GM18907 (cell line): Measurements from ENCODE around the gene ARHGAP26.

Source experiments
- ATAC-seq: cut with Tn5 transposase; IDR thresholded peaks from one replicate; pipeline ENCODE4 v1.9.1; 2021; ENCODE audit warnings: mild to moderate bottlenecking, moderate library complexity; ENCODE audit not compliant: unreplicated experiment

Gene ARHGAP26

DNA sequence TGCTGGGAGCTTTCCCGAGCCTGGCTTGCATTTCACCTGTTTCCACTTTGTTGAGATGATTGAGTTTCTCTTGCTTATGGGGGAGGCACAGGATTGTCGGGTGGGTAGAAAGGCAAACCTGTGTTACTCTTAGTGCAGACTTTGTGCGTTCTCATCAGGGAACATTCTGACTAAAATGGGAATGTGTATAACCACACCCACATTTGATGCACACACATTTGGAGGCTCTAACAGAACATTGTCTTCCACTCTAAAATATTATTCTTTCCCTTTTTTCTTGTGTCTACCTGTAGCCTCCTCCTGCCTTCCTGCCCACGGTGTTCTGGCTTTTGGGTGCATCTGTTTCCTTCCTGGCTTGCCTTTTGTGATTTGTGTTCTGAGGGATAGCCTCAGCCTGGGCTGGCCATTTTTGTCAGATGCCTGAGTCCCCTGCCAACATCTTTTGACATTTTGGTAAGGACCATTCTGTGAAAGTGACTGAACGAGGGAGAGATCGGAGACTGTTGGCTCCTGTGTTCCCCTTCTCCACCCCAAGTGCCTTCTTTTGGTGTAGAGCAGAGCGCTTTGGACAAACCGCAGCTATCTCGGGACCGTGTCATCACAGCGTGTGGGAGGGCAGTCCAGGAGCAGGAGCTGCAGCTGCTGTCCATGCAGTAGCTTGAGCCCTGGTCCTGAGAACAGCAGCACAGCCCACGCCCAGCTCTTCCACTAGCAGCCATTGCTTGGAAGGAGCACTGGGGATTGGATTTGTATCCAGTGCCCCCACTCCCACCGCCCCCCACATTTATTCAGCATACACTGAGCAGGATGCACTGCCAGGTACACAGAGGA, 101.4 kb downstream of the ARHGAP26 start:
- ATAC-seq, result no peak

DNA sequence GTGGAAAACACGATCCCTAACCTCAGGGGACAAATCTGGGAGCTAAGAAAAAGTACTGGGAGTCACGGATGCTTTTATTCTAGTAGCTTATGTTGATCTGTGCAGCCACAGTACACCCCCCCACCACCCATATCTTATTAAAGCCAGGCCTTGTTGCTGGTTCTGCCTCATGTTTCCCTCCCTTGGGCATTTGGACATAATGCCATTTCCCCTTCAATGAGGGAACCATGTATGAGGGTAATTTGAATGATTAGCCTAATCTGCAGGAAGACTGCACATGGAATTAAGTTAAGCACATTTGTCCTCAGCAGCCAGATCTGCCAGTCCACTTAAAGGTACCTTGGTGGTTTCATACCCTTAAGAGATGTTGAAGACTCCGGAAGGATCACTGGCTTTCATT, 102.0 kb downstream of the ARHGAP26 start:
- no peak for ATAC-seq

DNA sequence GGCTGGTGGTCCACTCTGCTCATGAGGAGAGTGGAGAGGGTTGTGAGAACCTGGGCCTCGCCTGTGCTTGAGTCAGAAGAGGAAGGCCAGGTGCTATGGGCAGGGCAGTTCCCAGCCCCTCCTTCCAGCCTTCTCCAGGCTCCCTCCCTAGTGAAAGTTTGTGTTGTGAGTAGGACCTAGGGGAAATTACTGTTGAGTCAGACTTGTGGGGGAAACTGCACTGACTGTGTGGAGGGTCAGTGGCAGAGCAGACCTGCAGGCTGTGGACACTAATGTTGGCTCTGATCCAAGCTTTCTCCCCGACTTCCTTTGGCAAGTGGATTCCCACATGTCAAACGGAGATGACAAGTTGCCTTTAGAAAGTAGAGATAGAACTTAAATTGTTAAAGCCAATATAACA, 102.6 kb downstream of the ARHGAP26 start:
- no peak for ATAC-seq

DNA sequence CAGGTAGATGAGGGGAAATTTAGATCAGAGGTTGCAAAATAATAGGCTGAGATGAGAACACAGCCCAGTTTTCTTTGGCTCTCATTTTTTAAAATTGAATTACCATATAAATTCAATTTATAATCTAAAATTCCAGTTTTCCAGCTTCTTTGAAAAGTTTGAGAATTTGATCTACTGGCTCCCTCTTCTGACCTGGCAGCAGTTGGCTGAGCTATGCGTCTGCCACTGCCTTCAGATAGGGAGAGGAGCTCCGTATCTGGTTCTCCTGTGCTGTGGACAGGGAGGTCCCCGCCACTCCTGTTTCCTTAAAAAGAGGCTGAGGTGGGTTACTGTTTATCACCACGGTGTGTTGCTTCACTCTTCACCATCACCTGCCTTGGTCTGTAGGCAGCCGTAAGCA, 103.7 kb downstream of the ARHGAP26 start:
- no peak for ATAC-seq

DNA sequence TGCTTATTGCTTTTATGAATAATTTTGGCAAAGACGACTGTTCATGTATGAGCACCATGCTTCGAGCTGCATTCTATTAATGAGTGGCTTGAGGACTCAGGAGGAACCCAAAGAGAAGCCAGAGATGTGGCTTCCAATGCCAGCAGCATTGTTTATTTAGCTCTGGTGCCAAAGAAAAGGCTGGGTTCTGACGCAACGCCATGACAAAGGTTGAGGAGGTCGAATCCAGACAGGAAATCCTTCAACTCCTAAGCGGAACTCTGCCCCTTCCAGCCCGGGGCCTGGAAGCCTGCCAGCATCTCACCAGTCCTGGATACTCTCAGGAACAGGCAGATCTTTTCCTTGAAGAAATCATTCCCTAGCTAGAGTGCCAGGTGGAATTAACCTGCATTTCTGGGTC, 104.4 kb downstream of the ARHGAP26 start:
- no peak for ATAC-seq

DNA sequence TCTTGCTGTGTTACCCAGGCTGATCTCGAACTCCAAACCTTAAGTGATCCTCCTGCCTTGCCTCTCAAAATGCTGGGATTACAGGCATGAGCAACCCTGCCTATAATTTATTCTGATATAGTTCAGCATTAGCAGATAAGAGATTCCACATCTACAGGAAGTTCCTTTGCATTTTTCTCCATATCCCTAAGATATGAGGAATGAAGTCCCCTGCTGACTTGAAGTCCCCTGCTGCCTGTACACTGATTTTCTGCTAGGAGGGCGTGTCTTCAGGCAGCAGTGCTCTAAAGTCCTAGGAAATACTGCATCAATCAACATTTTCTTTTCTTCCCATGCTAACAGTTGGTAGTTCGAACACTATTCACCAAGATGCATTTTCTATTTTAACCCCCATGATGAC, 105.8 kb downstream of the ARHGAP26 start:
- no peak for ATAC-seq

DNA sequence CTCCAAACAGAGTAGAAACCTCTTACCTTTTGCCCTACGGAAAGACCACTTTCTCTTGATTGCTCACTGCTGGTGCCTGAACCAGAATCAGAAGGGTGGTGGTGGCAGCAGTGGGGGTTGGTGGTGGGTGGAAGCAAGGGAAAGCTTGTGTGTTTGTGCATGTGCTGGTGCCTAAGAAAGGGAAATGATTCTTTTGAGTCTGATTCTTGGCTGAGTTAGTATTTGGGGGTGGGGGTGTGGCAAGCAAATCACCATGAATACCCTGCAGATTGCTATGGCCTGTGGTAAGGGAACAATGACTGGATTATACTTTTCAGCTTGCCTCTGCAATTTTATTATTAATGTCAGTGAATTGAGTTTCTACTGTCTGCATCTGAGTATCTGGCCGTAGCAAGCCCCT, 106.6 kb downstream of the ARHGAP26 start:
- no peak for ATAC-seq

DNA sequence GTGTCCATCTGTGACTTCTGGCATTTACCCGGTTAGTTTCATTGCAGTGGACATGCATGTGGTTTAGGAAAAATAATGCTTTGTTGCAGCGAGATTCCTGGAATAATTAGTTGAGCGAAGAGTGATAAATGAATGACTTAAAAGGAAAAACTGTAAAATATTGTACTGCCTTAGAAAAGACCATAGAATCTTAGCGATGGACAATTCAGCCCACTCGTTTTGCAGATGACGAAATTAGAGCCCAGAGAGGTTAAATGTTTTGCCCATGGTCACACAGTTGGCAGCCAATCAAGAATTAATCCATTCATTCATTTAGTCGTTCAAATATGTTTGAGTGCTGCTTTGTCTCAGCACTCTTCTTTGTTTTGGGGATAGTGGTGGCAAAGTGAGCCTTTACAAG, 107.9 kb downstream of the ARHGAP26 start:
- no peak for ATAC-seq

DNA sequence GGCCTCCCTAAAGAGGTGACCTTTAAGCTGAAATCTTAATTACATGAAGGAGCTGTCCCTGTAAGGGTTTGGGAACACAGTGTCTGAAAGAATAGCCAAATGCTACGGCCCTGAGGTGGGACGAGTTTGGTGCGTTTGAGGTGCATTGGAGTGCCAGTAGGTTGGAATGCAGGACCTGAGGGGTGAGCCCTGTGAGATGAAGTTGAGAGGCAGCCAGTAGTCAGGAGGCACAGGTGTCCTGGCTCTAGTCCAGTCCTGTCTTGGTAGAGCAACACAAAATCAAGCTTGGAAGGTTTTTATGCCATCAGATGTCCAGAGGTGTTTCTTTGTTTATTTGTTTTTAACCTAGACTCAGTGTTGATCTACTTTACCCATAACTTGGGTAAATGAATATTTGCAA, 108.5 kb downstream of the ARHGAP26 start:
- ATAC-seq, result no peak

DNA sequence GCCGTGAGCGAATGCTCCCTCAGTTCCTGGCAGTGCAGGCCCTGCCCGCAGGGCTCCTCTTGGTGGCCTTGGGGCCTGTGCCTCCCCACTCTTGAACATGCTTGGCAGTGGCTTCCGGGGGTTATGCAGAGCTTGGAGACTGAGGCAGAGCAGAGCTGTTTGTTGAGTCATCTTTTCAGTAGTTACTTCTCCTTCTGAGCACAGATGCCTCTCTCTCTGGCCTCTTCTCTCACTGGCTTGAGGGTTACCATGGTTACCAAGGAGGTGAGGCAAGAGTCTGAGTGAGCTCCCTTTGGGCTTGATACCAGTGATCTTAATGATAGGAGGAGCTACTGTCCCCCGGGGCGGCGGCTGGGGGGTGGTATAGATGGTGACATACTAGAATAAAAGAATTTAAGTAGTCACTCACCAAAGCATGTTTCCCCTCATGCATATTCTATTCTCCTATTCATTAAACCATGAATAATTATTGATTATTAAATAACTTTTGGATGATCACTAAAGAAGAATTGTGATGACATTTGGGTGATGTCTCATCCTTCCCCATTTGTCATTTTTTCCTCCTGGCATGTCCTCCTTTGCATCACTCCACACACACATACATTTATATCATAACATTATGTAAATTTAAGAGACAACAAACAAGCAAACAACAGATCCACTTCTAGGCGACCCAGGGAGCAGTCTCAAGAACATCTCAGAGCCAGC, 111.1 kb downstream of the ARHGAP26 start:
- ATAC-seq, result peak; percentile 52

DNA sequence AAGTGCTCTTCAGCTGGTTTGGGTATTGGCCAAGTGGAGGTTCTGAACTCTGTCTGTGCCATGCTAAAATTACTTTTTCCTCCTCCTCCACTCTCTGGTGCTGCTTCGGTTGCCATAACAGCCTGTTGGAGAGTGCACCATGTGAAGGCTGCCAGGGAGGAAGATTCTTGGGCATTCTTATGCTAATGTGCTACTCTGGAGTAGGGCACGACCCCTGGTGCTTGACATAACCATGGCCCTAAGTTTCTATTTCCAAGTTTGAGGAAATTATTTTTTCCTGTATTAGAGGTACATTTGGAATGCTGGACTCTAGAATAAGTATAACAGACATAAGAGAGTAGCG, 111.6 kb downstream of the ARHGAP26 start:
- ATAC-seq, result no peak

DNA sequence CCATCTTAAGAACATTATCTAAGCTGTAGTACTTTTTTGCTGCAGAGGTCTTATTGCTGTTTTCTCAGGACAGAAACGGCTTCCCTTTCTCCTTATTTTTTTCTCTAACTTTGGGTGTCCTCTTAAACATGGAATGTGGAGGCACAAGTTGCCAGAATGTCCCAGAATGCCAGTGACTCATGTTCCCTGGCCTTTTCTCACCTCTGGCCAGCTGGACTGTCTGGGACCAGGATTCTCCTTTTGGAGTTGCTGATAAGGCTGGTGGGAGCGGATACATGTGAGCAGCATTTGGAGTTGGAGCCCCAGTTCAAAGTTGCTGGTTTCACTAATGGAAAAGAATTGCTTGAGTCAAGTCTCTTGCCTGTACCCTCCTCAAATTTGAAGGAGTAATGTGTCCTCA, 112.8 kb downstream of the ARHGAP26 start:
- ATAC-seq, result no peak

DNA sequence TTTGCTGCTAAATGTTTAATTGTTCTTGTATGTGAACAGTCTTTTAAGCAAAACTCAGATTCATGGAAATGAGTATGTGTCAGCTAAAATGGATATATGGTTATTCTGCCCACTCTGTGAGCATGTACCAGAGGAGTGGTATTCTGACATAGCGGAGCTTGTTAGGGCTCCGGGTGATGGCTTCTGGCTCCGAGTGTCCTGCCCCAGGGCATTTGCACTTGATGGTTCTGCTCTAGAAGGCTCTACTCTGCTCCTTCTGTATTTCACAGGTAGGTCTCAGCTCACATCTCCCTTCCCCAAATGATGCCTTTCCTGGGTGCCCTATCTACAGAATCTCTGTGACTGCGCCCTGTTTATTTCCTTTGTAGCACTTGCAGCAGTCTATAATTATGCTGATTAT, 113.3 kb downstream of the ARHGAP26 start:
- no peak for ATAC-seq

DNA sequence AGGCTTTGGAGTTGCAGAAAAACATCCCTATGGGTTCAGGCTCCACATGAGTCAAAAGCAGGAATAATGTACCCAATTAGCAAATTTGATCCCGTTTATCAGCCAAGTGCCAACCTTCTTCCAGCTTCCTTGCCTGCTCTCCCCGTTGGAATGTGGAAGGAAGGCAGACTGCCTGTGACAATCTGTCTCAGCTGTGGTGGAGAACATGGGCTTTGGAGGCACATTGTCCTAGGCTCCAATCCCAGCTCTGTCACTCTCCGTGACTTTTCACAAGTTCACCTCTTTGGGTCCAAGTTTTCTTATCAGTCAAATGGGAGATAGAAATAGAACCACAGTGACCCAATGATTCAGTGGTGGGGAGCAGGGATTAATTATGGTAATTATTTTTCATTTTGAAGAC, 113.9 kb downstream of the ARHGAP26 start:
- ATAC-seq, result no peak

DNA sequence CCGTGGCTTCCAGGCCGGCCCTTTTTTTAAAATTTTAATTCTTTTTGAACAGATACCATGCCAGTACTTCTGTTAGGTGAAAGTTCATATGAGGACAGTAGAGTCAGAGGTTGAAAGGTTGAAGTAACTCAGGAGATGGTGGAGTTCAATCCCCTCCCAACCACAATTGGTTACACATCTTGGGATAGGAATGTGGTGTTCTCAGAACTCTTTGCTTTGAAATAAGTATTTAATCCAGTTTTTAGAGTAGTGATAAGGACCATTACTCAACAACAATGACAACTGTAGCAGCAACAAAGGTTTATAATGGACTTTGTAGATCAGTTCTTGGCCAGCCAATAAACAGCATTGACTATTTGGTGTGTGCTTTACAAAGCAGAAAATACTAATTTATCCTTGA, 116.0 kb downstream of the ARHGAP26 start:
- ATAC-seq, result no peak

DNA sequence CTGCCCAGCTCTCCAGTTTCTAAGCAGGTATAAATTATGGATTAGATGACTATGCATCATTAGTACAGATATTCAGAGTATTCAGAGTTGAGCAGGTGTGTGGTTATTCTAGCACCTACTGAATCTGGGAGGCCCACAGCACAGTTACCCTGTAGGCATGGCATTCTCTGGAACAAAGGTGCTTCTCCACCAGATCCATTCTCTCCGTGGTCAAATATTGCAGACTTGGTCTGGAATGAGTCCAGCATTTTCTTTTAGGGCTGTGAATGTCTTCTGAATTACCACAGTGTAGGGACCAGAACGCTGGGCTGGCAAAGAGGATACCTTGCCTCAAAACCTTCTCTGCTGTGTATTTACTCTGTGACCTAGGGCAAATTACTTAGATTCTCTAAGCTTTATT, 116.8 kb downstream of the ARHGAP26 start:
- ATAC-seq, result no peak

DNA sequence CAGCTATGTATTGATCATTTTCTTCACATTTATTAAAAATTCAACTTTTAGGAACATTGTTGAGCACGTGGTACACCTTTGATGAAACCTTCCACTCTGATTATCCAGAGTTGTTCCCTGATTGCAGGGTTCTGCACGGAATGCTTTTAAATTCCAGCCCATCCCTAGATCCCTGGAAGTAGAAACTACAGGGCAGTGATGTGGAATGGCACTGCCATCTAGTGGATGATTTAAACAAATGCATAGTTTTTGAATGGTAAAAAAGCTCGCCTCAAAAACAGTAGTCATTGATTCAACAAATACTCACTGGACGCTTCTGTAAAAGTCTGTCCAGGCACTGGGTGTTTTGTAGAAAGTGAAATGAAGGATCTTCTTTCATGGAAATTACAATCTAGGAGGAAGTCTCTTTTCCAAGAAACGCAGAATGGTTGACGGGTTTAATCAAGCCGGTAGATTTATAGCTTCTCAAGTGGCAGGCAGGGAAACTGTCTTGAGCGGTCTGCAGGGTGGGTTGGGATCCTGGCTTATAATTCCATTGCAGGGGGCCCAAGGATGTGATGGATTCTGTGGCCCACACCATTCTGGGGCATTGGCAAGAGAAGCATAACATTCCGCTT, 118.4 kb downstream of the ARHGAP26 start:
- no peak for ATAC-seq

DNA sequence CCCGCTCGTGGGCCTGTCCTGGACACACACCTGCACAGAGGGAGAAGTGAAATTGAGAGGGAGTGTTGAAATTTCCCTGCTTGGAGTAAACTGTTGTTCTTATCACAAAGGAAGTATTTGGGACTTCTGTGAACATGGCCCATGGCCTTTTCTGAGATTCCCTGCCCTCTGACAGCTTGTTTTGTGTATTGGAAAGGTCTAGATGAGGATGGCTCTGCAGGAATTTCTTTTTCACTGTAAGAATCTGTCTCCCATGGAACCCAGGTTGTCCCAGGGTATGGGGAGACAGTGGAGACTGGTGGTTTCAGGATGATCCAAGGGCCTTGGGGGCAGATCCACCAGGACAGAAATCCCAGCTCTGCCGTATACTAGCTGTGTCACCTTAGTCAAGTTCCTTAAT, 121.8 kb downstream of the ARHGAP26 start:
- no peak for ATAC-seq

DNA sequence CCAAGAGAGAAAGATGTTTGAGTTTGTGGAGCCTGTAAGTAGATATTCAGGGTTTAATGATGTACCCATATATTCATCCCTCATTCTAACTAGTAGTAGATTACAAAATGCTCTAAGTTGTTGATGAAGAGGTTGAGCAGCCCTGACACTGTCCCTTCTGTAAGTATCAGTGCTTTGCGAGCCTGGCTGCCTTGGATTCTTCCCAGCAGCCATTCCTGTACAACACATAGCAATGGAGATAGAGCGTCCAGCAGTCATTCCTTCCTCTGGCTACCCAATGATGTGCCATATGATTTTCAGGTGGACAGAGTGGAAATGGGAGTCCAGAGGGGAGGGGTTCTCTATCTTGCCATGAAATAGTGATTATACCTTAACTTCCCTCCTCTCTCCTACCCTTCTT, 124.1 kb downstream of the ARHGAP26 start:
- ATAC-seq, result no peak

DNA sequence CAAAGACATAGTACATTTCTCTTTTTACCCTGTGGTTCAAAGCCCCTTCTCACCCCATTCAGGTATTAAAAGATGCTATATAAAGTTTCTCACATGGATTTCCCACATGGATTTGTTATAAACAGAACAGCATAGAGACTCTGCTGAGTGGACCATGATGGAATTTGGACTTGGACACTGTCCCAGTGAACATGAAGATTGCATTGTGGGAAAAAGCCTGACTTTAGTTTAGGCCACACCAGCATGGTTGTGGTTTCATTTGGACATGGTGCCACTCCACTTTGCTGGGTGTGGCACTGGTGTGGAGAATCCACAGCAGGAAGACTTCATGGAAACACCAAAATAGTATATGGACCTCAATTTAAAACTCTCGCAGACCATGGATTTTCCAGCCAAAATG, 124.6 kb downstream of the ARHGAP26 start:
- no peak for ATAC-seq

DNA sequence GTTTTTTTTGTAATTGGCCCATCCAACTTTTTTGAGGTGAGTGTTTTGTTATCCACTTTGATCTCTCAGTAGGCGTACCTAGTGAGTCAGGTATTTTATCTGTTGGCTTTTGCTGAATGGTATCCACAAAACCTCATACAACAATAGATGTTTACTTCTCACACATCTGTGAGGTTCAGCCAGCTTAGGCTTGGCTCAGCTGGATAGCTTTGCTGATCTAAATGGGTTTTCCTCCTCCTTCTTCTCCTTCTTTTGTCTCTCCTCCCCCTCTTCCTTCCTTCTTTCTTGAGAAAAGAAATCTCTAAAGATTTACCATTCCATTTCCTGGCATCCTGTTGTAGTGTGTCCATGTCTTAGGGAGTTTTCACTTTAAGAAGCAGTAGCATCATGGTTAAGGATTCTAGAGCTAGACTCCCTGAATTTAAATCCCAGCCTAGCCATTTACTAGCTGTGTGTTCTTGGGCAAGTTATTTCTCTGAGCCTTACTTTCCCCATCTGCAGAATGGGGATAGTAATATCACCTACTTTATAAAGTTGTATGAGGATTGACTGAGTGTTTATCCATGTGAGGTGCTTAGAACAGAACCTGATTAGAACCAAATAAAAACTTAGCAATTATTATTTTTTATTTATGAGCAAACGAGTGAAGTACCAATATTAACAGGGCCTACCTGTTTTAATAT, 126.3 kb downstream of the ARHGAP26 start:
- ATAC-seq, result no peak

DNA sequence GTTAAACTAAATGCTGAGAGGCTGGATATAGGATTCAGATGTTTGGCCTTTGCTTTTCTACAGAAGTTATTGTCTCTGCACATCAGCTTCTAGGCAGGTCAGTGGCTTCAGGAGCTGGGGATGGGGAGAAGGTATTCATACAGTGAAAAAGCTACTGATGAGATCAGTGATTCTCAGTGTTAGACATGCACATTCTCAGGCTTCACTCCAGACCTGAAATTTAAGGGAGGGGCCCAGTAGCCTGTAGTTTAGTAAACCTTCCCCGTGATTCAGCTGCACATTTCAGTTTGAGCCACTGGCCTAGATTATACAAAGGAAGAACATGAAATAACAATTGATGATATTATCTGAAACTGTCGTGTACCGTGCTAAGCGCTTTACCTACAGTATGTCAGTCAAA, 127.2 kb downstream of the ARHGAP26 start:
- ATAC-seq, result no peak
